Adipocyte (in vitro differentiated cells): ENCODE measurements around the gene BPIFB1.

Experiments
- DNase-seq: peaks from one replicate; pipeline ENCODE4 v3.0.0-alpha.2; 2015; ENCODE audit warnings: low read depth
- H3K27me3 ChIP-seq: replicated peaks from 2 replicates; pipeline ENCODE4 v1.7.0; 2013; ENCODE audit warnings: mild to moderate bottlenecking, low read length, moderate library complexity; ENCODE audit not compliant: control insufficient read depth, insufficient read depth
- H3K36me3 ChIP-seq: 2 replicates; pipeline ENCODE4 v1.7.0; 2013; ENCODE audit warnings: low read length, mild to moderate bottlenecking, moderate library complexity; ENCODE audit not compliant: control insufficient read depth, insufficient read depth, severe bottlenecking
- H3K4me1 ChIP-seq: 2 replicates; pipeline ENCODE4 v1.7.0; 2013; ENCODE audit warnings: mild to moderate bottlenecking, low read length, moderate library complexity; ENCODE audit not compliant: control insufficient read depth, insufficient read depth
- H3K4me3 ChIP-seq: 2 replicates; pipeline ENCODE4 v1.7.0; 2013; ENCODE audit warnings: mild to moderate bottlenecking, low read length, moderate library complexity
- H3K9ac ChIP-seq: 2 replicates; pipeline ENCODE4 v1.7.0; 2013; ENCODE audit warnings: mild to moderate bottlenecking, low read length, moderate library complexity
- H3K9me3 ChIP-seq: 2 replicates; pipeline ENCODE4 v1.7.0; 2013; ENCODE audit warnings: mild to moderate bottlenecking, low read length, moderate library complexity; ENCODE audit not compliant: control insufficient read depth

BPIFB1 gene

DNA sequence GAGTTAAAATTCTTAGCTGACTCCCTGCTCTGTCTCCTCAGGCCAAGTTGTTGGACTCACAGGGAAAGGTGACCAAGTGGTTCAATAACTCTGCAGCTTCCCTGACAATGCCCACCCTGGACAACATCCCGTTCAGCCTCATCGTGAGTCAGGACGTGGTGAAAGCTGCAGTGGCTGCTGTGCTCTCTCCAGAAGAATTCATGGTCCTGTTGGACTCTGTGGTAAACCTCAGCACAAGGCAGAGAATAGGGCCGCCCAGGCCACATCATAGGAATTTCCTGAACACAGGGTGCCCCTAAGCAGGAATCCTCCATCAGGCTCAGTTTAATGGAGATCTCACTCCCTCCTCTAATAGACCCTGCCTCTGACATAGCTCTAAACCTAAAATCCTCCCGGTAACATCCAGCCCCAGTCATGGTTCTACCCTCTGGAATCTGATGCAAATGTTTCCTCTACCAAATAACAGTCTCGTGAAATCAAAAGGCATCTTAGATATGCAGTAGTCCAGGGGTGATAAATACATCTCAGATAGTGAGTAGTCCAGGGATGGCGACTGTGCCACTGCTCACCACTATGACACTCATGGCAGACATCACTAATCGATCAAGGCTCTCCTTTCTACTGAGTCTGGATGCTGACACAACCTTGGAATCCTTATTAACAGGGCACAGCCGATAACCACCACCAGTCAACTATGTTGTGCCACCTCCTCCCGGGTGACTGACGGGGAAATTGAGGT is 18.3 kb downstream of the BPIFB1 start:
- no peaks in the 10 kb centered on the region for H3K27me3 ChIP-seq
- peaks cover 28% of the 10 kb centered on the region for H3K4me1 ChIP-seq
- H3K9me3 ChIP-seq = no peaks in the 10 kb centered on the region
- no peak overlapping the region for H3K4me3 ChIP-seq
- no peak overlapping the region for H3K9ac ChIP-seq
- H3K36me3 ChIP-seq = no peaks in the 10 kb centered on the region
- no peak for DNase-seq

- Histone ChIP-seq H3K4me3 (no peak overlapping the region), H3K27me3 (no peaks in the 10 kb centered on the region), H3K36me3 (no peaks in the 10 kb centered on the region), H3K9me3 (no peaks in the 10 kb centered on the region), H3K4me1 (peaks cover 15% of the 10 kb centered on the region), H3K9ac (no peak overlapping the region)
- DNase-seq = no peak
Measured at GRCh38 chr20:33303595-33303994, 20.6 kb downstream of the BPIFB1 start.

DNA sequence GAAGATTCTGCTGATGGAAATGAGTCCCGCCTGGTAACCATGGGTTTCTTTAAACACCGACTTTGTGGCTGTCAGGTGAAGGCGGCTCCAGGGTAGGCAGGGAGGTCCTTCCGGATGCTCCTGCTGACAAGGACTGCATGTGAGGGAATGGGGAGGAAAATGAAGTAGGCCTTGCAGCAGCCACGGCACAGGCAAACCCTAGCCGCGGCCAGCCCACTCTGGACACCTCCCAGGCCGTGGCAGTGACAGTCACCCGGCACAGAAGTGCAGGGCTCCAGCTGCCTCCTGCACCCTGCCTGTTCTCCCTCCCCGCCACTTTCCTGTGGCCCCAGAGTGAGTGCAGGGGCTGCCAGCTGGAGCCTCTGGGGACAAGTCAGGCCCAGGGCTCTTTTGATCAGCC is 21.0 kb downstream of the BPIFB1 start:
- Histone ChIP-seq H3K36me3 (no peaks in the 10 kb centered on the region), H3K27me3 (no peaks in the 10 kb centered on the region), H3K9ac (no peak overlapping the region), H3K9me3 (no peaks in the 10 kb centered on the region), H3K4me1 (peaks cover 15% of the 10 kb centered on the region), H3K4me3 (no peak overlapping the region)
- DNase-seq = no peak

DNA sequence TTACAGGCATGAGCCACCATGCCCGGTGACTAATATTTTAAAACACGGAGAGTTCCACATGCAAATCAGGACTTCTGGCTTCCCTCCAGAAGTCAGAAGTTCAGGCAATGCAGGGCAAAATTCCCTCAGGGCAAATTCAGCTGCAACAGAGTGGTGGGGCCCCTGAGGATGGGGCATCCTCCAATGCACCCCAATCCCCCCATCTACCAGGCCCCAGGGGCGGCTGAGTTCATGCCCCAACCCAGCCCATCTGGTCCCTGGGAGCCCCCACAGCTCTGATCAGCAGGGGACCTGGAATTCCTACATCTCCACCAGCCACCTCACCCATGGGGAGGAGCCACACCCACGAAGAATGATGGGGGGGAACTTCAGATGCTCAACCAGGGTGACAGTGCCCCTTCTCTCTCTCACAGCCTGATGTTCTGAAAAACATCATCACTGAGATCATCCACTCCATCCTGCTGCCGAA is 22.6 kb downstream of the BPIFB1 start:
- H3K9ac ChIP-seq = no peak overlapping the region
- H3K27me3 ChIP-seq = no peaks in the 10 kb centered on the region
- H3K9me3 ChIP-seq = no peaks in the 10 kb centered on the region
- no peaks in the 10 kb centered on the region for H3K36me3 ChIP-seq
- peak; percentile 3 for DNase-seq
- peaks cover 20% of the 10 kb centered on the region for H3K4me1 ChIP-seq
- no peak overlapping the region for H3K4me3 ChIP-seq

- Histone ChIP-seq H3K4me3 (no peak overlapping the region), H3K9ac (no peak overlapping the region), H3K9me3 (no peaks in the 10 kb centered on the region), H3K4me1 (peaks cover 14% of the 10 kb centered on the region), H3K27me3 (no peaks in the 10 kb centered on the region), H3K36me3 (no peaks in the 10 kb centered on the region)
- DNase-seq = no peak
Measured at GRCh38 chr20:33306228-33306627, 23.2 kb downstream of the BPIFB1 start.

DNA sequence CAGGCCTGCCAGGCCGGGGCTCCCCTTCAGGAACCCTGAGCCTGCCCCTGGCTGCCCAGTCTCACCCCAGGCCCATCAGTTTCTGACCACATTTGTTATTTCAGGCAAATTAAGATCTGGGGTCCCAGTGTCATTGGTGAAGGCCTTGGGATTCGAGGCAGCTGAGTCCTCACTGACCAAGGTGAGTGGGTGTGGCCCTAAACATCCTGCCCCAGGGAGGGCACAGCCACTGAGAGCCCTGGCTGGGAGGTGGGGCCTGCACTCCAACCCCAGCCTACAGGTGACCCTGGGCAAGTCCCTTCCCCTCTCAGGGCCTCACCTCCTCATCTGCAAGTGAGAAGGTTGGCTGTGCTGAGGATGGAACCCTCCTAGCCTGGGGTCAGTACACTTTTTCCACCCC is 23.8 kb downstream of the BPIFB1 start:
- Histone ChIP-seq H3K4me3 (no peak overlapping the region), H3K9me3 (no peaks in the 10 kb centered on the region), H3K4me1 (peaks cover 11% of the 10 kb centered on the region), H3K9ac (no peak overlapping the region), H3K36me3 (no peaks in the 10 kb centered on the region), H3K27me3 (no peaks in the 10 kb centered on the region)
- DNase-seq = no peak

DNA sequence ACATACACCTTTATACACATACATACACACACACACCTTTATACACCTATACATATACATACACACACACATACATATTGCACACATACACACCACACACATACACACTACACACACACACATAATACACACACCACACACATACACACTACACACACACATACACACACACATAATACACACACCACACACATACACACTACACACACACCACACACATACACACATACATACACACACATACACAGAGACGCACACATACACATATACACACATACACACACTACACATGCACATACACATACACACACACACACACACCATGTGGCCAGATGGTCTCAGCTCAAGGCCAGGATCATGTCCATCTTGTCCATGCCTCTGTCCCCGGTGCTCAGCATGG is 25.7 kb downstream of the BPIFB1 start:
- Histone ChIP-seq H3K4me1 (peaks cover 11% of the 10 kb centered on the region), H3K36me3 (no peaks in the 10 kb centered on the region), H3K27me3 (peaks cover 2% of the 10 kb centered on the region), H3K4me3 (no peak overlapping the region), H3K9ac (no peak overlapping the region), H3K9me3 (no peaks in the 10 kb centered on the region)
- no peak for DNase-seq

DNA sequence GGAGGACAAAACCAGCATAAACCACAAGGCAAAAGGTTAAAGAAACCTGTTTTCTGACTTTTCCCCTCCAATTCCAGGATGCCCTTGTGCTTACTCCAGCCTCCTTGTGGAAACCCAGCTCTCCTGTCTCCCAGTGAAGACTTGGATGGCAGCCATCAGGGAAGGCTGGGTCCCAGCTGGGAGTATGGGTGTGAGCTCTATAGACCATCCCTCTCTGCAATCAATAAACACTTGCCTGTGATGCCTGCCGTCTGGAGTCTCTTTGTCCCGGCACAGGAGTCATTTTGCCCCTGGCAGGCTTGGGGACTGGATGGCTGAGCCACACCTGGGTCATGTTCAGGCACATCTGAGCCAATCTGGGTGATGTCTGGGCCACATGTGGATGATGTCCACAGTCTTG is 26.6 kb downstream of the BPIFB1 start:
- no peak for DNase-seq

GRCh38 chr20:33310327-33310899 is 27.4 kb downstream of the BPIFB1 start:
- no peaks in the 10 kb centered on the region for H3K36me3 ChIP-seq
- H3K27me3 ChIP-seq = peaks cover 14% of the 10 kb centered on the region
- peaks cover 11% of the 10 kb centered on the region for H3K4me1 ChIP-seq
- DNase-seq = no peak
- H3K9me3 ChIP-seq = no peaks in the 10 kb centered on the region
- no peak overlapping the region for H3K9ac ChIP-seq
- no peak overlapping the region for H3K4me3 ChIP-seq

More for the DNA sequence above, 26.6 kb downstream of the BPIFB1 start:
- Histone ChIP-seq H3K4me1 (peaks cover 11% of the 10 kb centered on the region), H3K9me3 (no peaks in the 10 kb centered on the region), H3K4me3 (no peak overlapping the region), H3K9ac (no peak overlapping the region), H3K36me3 (no peaks in the 10 kb centered on the region), H3K27me3 (peaks cover 8% of the 10 kb centered on the region)

GRCh38 chr20:33311011-33311410 is 28.0 kb downstream of the BPIFB1 start:
- Histone ChIP-seq H3K4me1 (peaks cover 6% of the 10 kb centered on the region), H3K27me3 (peaks cover 19% of the 10 kb centered on the region), H3K9ac (no peak overlapping the region), H3K9me3 (no peaks in the 10 kb centered on the region), H3K4me3 (no peak overlapping the region), H3K36me3 (no peaks in the 10 kb centered on the region)
- no peak for DNase-seq

- DNase-seq = no peak
- Histone ChIP-seq H3K9ac (no peak overlapping the region), H3K4me3 (no peak overlapping the region), H3K4me1 (peaks cover 5% of the 10 kb centered on the region), H3K36me3 (no peaks in the 10 kb centered on the region), H3K27me3 (peaks cover 29% of the 10 kb centered on the region), H3K9me3 (no peaks in the 10 kb centered on the region)
Measured at GRCh38 chr20:33311996-33312395, 29.0 kb downstream of the BPIFB1 start.
